Psoas muscle (tissue), 8 donors: Measurements from ENCODE around the gene PACRG. TPM values are rescaled to one million over a fixed set of nuclear protein-coding genes. Genes with fewer than 3 reads are reported as not detected.

Experiments used
- ATAC-seq, 4 donors: fragments of 200-7000 bp; cut with Tn5 transposase; one replicate each; pipeline ENCODE4 v1.9.1; 2020; ENCODE audit warnings: moderate library complexity in 3 of 4, mild to moderate bottlenecking in 2 of 4
- DNase-seq, 2 donors: peaks; one replicate each; pipeline ENCODE4 v3.0.0-alpha.2; 2020
- H3K27ac ChIP-seq: fragments of 200-600 bp; one replicate; pipeline ENCODE4 v1.8.0; 2022
- H3K27me3 ChIP-seq, 3 donors: fragments of 200-600 bp in 1 of 3; one replicate each; pipeline versions ENCODE4 v1.6.1 to v1.8.0; 2013 to 2022; ENCODE audit warnings: low read length in 2 of 3, mild to moderate bottlenecking in 2 of 3, moderate library complexity in 1 of 3; ENCODE audit not compliant: insufficient read depth in 3 of 3
- H3K36me3 ChIP-seq, 2 donors: fragments of 200-600 bp in 1 of 2; one replicate each; pipeline versions ENCODE4 v1.6.1 to v1.8.0; 2013 to 2022; ENCODE audit warnings: low read depth in 1 of 2, mild to moderate bottlenecking in 1 of 2, moderate library complexity in 1 of 2; ENCODE audit not compliant: insufficient read depth in 1 of 2
- H3K4me1 ChIP-seq: fragments of 200-600 bp; one replicate; pipeline ENCODE4 v1.8.0; 2022
- H3K4me3 ChIP-seq: fragments of 200-600 bp; one replicate; pipeline ENCODE4 v1.8.0; 2022; ENCODE audit warnings: mild to moderate bottlenecking
- H3K9me3 ChIP-seq: fragments of 200-600 bp; one replicate; pipeline ENCODE4 v1.8.0; 2022
- CTCF ChIP-seq: fragments of 200-600 bp; IDR thresholded peaks from one replicate; pipeline ENCODE4 v1.8.0; 2022; ENCODE audit warnings: antibody characterized with exemption
- WGBS, 3 donors: extraction: QIAGEN DNeasy Blood & Tissue Kit; methylation state at CpG; one replicate each; pipeline versions ENCODE4 v1.1.6 to v1.1.7; 2013; 5-methylcytosine and 5-hydroxymethylcytosine counted together
- intact Hi-C, 2 donors: fragments of 100-400 bp; cut with DNase I; formaldehyde crosslinking; loops; one replicate each; pipeline versions ENCODE4 v1.11.0 to v1.14.2; 2022
- polyA plus RNA-seq, 3 donors: library from polyadenylated mRNA; stranded (reverse); fragments of 200-250 nt; gene quantifications; one replicate each; pipeline ENCODE4 v1.2.3, GENCODE V29; 2013
- total RNA-seq, 4 donors: library from RNA; stranded (reverse); fragmentation: NEBNext Ultra II Directional in 2 of 4; extraction: Animal tissue kit (Norgen Biotek cat#: 25700) in 2 of 4; gene quantifications; one replicate each; pipeline versions ENCODE4 v1.2.1 to v1.2.4, GENCODE V29; 2021 to 2023
- donor health status: healthy with polysubstance abuse.
- donor health status: DM: no; HTN: no; CAD: no; lungs with moderate emphysema.
- donor health status: Bipolar disorder and iron deficiency.
- donor health status: healthy.
- donor health status: DM: yes; HTN: yes; CAD: no.
- donor health status: DM: no; HTN: no; CAD: no.
- donor health status: DM: no; HTN: no; CAD: no.
- donor health status: DM: yes; HTN: yes; CAD: no.

The PACRG gene
- total and polyA plus RNA-seq, 7 donors = 0.17 to 3.1 (median 1.8) TPM

- ATAC-seq (no peak), DNase-seq (no peak)
- H3K27me3 ChIP-seq = no peaks in the 10 kb centered on the region
- TF ChIP-seq CTCF = no peak
- no peaks in the 10 kb centered on the region for H3K4me1 ChIP-seq
- no peaks in the 10 kb centered on the region for H3K36me3 ChIP-seq
- H3K9me3 ChIP-seq = no peaks in the 10 kb centered on the region
- intact Hi-C loops = no loop called here
- WGBS, 3 donors = 89 to 94% (median 90%) methylated on average over 21 of the region's 21 CpGs
- no peak overlapping the region for H3K4me3 ChIP-seq
- no peak overlapping the region for H3K27ac ChIP-seq
These were observed 409.7 kb downstream of the PACRG start for GRCh38 chr6:163137398-163137881.

- ATAC-seq (no peak), DNase-seq (no peak)
- Histone ChIP-seq H3K4me1 (no peaks in the 10 kb centered on the region), H3K4me3 (no peak overlapping the region), H3K9me3 (no peaks in the 10 kb centered on the region), H3K27ac (no peak overlapping the region), H3K36me3 (no peaks in the 10 kb centered on the region), H3K27me3 (peaks cover 0 to 3% (median 0%) of the 10 kb centered on the region in 3 donors)
- TF ChIP-seq CTCF = no peak
- intact Hi-C loops = no loop called here
- 54 to 61% (median 60%) methylated on average over 4 of the region's 4 CpGs for WGBS, 3 donors
These were observed 418.3 kb downstream of the PACRG start for GRCh38 chr6:163146036-163146435.

- Histone ChIP-seq H3K27me3 (peaks cover 0 to 3% (median 0%) of the 10 kb centered on the region in 3 donors), H3K4me3 (no peak overlapping the region), H3K4me1 (no peaks in the 10 kb centered on the region), H3K9me3 (no peaks in the 10 kb centered on the region), H3K36me3 (no peaks in the 10 kb centered on the region), H3K27ac (no peak overlapping the region)
- intact Hi-C loops = no loop called here
- WGBS, 3 donors = 56 to 63% (median 56%) methylated on average over 4 of the region's 4 CpGs
- no peak for ATAC-seq
- TF ChIP-seq CTCF = no peak
- DNase-seq = no peak
These were observed 420.2 kb downstream of the PACRG start for GRCh38 chr6:163147994-163148393.

- no peaks in the 10 kb centered on the region for H3K4me1 ChIP-seq
- no peak for ATAC-seq
- DNase-seq = no peak
- no peaks in the 10 kb centered on the region for H3K36me3 ChIP-seq
- H3K27me3 ChIP-seq = peaks cover 0 to 3% (median 0%) of the 10 kb centered on the region in 3 donors
- intact Hi-C loops = no loop called here
- no peak overlapping the region for H3K27ac ChIP-seq
- WGBS, 3 donors = 79 to 93% (median 85%) methylated on average over 18 to 24 of the region's 24 CpGs
- H3K4me3 ChIP-seq = no peak overlapping the region
- no peak for TF ChIP-seq CTCF
- H3K9me3 ChIP-seq = no peaks in the 10 kb centered on the region
These were observed 420.9 kb downstream of the PACRG start for GRCh38 chr6:163148451-163149278.
